GM18873 (cell line): Measurements from ENCODE around the gene METTL18.
"Not testable (repeated sequence)": the region's sequence is repeated elsewhere in the genome, so short reads cannot be mapped to it uniquely, and the experiment has no call there.

Experiments used
- ATAC-seq: cut with Tn5 transposase; IDR thresholded peaks from one replicate; pipeline ENCODE4 v1.9.1; 2021; ENCODE audit warnings: mild to moderate bottlenecking, moderate library complexity, moderate number of reproducible peaks; ENCODE audit not compliant: unreplicated experiment, low FRiP score

Gene METTL18

DNA sequence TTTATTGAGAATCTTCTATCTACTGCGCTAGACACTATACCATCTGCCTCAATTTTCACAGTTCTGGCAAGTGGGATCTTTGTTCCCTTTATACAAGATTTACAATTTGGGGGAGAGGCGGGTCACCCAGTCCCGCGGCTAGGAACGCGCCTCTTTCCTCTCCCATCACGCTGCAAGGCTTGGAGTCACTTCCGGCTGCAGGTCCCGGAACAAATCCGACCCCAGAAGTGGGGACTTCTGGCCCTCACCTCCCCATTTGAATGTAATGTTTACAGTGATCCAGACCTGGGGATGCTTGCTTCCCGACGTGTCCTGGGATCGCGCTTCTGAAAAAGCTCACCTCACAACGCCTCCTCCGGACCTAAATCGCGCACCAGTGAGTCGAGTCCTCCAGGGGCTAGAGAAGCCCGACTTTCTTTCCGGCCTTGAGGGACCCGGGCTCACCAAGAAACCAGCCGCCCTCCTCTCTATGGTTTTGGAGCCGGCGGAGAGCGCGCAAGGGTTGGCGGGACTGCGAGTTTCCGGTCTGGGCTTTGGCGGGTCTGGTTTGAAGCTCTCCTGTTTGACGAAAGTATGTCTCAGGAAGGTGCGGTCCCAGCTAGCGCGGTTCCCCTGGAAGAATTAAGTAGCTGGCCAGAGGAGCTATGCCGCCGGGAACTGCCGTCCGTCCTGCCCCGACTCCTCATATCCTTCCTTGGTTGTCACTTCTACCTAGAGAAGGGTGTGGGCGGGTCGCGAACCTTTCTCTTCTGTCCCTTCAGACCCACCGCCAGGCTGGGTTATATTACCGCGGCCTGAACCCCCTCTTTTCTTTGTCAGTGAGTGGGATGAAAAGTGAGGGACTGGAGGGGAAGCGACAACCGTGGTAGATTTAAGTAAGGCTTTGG lies at the start of gene METTL18:
TSS of gene METTL18 (minus strand) at position 378 of the 887 bp plus-strand sequence. CDS start 1,212 bp downstream, outside the sequence.
- peak; percentile 84 for ATAC-seq

DNA sequence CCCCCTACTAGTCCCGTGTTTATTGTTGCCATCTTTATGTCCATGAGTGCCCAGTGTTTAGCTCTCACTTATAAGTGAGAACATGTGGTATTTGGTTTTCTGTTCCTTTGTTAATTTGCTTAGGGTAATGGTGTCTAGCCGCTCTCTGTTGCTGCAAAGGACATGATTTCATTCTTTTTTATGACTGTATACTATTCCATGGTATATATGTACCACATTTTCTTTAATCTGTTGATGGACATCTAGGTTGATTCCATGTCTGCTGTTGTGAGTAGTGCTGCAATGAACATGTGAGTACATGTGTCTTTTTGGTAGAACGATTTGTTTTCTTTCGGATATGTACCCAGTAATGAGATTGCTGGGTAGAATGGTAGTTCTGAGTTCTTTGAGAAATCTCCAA lies 44.2 kb upstream of the METTL18 start:
- ATAC-seq = no peak

DNA sequence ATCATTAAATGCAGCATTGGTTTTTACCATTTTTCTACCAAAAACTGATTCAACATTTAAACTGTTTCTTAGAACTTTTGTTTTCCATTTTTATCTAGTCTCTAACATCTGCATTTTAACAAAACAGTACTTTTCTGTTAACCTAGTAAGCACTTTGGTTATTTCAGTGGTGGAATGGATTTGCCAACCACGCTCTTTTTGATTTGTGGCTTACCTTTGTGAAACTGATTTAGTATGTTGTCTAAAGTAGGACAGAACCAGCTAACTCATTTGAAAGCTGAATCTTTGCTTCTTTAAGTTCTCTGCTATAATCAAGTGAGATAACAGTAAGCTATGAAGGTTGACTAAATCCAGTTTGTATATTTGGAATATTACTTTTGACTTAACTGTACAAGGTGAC lies 41.5 kb upstream of the METTL18 start:
- ATAC-seq = no peak

DNA sequence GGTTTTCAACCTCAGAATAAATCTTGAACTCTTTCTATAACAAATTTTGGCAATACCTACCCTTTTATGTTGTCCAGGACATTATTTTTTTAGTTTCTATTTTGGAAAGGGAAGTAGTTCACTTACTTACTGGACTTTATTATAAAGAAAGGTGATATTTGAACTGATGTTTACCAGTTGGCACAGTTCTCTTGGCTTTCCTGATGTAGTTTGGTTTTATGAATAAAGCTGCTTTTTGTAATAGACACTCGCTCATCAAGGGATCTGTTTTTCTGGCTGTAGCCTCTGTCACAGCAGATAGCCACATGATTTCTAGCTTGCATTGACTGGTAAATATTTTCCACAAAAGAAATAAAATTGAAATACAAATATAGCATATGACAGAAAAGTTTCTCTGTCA lies 40.9 kb upstream of the METTL18 start:
- no peak for ATAC-seq

DNA sequence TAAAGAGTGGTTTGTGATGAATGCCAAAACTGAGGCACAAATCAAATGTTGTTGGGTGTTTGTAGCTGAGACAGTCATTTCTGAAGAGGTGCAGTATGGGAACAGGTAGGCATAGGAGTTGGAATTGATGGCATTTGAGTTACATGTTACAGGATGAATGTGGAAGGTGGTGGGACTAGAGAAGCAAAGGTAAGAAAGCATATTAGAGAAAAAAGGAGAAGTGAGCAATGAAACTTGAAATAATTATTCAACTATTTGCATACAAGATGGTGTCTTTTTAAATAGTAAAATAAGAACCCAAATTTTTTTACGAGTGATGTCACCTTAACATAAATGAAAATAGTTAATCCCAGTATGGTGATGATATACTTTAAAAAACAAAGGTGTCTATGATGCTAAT lies 40.2 kb upstream of the METTL18 start:
- no peak for ATAC-seq

DNA sequence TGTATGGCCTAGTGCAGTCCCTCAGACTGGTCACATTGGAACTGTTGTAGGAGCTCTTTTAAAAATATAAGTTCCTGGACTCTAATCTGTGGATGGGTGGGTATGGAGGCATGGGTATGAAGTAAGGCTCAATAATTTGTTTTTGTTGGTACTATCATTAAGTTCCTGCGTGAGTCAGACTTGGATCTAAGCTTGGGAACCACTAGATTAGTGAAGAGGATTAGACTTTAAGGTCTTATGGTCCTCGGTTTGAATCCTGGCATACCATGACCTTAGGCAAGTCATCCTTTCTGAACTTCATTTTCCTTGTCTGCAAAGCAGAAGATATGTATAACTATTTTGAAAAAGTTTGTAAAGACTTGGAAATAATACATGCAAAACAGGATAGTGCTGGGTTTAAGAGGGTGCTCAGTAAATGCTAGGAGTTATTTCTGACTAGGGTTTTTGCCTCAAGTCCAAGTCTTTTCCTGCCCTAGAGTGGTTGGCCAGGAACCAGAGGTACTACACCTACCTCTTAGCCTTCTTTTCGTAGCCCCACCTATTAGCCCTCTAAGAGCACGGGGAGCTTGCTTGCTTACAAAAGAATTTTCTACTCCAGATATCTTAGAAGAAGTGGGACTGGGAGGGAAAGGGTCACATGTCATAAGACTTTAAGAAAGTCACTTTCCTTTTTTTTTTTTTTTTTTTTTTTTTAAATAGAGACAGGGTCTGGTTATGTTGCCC lies 38.6 kb upstream of the METTL18 start:
- ATAC-seq = no peak

DNA sequence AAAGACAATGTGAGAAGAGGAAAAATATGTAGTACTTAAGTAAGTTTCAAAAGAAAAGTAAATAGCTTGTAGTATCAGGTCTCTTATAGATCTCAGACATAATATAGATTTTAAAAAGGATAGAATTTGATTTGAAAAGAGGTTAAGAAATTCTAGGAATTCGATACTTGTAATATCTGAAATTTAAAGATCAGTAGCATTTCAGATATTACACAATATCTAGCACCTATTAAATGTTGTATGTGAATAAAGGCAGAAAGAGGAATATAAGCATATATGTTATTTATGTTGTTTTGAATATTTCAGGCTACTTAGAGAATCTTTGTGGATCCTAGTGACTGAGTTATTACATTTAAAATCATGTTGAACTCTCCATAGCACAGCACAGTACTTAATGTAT lies 35.0 kb upstream of the METTL18 start:
- ATAC-seq = no peak

DNA sequence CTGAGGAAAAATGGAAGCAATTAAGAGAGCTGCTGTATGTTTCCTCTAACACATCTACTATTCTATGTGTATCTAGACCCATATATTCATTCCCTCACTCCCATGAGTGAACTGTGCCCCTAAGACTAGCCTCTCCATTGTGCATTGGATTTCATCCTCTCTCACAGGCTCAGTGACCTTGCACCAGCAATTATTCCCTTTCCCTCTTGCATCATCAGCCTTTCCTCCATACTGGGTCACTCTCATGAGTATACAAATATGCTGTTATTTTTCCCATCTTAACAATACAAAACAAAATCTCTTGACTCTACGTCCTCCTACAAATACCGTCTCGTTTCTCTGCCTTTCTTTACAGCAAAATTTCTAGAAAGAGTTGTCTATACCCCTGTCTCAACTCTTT lies 29.4 kb upstream of the METTL18 start:
- ATAC-seq = no peak

DNA sequence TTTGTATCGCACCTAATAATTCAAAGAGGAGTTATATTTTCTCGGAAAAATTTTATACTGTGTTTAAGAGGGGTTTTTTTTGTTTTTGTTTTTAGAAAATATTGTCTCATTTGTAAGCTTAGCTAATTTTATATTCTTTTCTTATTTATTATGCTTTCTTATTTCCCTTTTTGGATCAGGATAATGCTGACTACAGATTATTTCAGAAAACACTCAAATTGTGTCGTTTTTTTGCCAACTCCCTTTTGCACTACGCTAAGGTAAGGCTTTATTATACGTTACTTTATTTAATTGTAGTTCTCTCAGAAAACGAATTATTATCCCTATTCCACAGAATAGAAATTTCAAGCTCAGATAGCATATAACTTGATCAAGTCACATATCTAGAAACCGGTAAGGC lies 26.8 kb upstream of the METTL18 start:
- ATAC-seq = no peak

DNA sequence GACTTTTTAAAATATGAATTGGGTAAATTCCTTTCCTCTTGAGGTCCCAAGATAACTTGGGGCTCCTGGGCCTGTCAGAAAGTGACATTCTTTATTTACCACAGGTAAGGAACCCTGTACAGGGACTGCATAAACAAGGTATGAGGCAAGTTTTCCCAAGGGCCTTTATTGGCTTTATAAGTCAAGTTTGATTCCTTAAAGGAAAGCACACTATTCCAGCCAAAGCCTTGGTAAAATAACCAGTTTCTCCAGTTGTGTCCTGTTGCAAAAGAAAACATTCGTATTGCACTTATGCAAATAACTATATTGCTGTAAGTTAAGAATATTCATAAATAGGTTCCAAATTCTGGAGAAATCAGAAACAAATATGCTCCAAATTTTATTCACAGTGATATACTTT lies 21.9 kb upstream of the METTL18 start:
- no peak for ATAC-seq

DNA sequence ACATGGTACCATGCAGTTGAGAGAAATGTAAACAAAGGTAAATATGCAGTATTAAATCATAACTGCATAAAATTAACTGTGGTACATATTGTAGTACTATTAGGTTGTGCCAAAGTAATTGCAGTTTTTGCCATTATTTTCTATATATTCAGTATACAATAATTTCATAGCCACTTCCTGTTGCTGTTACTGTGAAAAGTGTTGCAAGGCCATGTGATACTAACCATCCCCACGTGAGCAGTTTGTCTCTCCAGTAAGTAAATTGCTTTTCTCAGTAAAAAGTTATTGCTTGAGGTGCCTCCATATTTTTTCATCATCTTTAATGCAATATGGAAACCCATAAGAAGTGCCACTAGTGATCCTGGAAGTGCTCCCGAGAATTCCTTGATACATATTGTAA lies 19.6 kb upstream of the METTL18 start:
- ATAC-seq = no peak

DNA sequence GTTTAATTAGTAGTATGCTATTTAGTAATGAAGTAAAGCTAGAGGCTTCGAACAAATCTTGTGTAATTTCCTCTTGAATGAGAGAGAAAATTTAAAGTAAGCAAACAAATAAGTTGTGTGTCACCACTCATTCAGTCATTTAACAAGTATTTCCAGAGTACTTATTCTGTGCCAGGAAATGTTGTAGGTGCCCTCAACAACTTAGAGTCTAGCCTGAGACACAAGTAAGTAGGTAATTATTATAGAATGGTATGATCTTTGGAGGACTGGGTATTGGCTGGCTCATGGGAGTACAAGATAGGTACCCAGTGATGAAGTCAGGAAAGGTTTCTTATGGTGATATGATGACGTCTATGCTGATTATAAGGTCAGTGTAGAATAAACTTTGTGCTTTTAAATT lies 17.4 kb upstream of the METTL18 start:
- ATAC-seq = no peak

DNA sequence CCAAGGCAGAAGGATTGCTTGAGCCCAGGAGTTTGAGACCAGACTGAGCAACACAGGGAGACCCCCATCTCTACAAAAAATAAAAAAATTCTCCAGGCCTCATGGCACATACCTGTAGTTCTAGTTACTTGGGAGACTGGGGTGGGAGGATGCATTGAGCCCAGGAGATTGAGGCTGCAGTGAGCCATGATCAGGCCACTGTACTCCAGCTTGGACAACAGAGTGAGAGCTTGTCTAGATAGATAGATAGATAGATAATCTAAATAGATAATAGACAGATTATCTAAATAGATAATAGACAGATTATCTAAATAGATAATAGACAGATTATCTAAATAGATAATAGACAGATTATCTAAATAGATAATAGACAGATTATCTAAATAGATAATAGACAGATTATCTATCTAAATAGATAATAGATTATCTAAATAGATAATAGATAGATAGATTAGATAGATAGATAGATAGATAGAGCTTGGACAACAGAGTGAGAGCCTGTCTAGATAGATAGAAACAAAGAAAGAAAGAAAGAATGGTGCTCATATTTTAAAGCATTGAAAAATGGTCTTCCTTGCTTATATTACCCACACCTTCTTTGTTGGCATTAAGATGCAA lies 16.8 kb upstream of the METTL18 start:
- ATAC-seq = not testable (repeated sequence)

DNA sequence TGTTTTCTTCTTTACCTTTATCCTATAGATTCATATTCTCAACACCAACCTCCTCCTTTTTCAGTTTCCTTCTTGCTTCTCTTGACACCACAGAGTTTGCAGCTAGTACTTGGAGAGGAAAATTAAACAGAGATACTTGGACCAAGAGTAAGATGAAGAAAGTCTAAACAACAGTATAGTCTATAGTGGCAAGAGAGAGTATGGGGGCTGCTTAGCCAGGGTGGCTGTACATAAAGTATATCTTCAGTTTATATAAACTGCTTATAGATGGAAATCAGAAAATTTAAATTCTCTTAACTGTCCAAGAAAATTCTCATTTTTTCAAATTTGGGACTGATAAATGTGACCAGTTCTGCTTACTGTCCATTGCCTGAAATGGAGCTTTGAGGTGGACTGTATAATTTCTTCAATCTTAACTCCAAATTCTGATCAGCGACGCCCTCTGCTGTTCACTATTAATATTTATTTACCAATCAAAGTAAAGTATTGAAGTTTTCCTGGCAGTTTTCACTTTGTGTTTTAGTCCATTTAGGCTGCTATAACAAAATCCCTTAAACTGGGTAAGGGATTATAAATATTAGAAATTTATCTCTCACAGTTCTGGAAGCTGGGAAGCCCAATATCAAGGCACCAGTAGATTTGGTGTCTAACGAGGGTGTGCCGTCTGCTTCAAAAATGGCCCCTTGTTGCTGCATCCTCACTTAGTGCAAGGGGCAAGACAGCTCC lies 14.8 kb upstream of the METTL18 start:
- no peak for ATAC-seq

DNA sequence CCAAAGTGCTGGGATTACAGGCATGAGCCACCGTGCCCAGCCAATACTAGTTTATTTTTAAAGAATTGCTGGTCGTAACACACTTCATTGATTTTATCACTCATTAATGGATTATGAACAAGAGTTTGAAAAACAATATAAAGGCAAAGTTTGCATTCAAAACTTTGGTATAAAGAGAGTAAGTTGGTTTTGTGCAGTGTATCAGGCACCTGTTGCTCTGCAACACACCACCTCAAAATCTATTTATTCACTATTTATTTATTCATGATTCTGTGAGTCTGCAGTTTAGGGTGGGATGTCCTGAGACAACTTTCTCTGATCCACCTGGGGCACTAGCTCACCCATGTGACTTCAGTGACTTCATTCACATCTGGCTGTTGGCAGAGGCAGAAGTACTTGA lies 10.2 kb upstream of the METTL18 start:
- no peak for ATAC-seq

DNA sequence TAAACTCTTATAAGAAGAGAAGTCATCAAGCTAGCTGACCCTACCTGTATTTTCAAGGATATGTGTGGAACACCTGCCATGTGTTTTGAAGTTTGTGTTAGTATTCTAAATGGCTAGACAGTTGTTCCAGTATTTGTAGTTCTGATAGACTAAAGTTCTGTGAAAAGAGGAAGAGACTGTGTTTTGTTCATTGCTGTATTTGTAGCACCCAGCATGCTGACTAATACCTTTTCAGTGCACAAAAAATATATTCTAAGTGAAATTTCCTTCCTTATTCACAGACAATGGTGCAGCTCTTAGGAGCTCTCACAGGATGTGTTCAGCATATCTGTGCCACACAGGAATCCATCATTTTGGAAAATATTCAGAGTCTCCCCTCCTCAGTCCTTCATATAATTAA lies 8.2 kb upstream of the METTL18 start:
- no peak for ATAC-seq

DNA sequence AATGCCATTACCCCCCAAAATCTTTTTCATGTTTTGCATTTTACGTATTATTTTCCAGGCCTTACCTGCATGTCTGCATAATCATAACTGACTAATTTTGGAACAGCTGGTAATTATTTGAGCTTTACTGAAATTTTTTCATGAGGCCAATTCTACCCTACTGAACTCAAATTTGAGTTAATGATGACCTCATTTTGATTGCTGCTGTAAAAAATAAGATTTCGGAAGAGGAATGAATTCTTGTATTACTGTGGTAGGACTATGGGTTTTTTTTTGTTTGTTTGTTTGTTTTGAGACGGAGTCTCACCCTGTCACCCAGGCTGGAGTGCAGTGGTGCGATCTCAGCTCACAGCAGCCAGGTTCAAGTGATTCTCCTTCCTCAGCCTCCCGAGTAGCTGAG lies 2.6 kb upstream of the METTL18 start:
- ATAC-seq = no peak

DNA sequence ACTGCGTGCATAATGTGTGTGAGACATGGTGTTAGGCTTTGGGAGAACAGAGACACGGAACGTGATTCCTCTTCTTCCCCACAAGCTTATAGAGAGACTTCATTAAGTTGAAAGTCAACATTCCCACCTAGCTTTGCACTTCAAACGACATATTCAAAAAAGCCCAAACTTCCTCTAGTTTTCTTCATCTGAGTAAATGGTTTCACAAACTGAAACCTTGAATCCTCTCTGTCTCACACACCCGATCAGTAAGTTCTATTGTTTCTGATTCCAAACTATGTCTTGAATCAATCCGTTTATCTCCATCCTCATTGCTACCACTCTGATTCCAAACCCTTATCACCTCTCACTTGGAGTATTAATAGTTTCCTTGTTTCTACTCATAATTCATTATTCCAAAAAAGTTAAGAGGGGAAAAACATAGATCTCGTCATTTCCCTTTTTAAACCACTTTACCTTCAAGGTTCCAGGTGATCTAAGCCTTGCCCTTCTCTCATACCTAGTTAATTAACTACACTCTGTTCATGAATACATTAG lies 1.6 kb upstream of the METTL18 start:
- no peak for ATAC-seq

DNA sequence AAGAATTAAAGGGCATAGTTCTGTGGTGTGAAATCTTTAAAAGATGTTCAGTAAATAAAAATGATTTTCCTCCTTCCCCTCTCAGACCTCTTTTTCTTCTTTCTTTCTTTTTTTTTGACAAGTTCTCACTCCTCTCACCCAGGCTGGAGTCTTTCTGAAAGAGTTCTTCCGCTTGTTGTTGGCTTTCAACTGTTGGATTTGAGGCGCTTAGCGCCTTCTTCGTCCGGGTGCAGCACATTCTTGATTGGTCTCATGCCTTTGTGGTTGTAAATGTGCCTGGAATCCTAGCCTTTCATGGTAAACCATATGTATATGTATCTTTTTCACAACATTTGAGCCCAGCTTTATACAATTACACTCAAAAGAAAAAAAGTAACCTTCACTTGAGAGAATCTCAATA lies 980 bp upstream of the METTL18 start:
- ATAC-seq = no peak

DNA sequence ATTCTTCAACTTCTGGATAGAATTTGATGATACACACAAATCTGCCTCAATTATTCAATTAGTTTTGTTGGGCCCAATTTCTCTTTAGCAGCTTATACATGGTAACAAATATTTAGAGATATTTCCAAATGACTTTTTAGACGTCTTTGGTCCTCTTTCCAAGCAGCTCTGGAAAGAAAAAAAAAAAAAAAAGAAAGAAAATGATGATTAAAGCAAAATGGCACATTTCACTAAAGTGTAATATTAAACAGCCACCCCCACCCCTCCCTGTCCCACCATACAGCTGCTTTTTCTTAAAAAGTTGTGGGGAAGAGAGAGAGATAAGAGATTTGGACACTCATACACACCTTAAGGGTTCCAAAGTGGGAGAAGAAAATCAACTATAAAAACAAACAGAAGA lies 977 bp downstream of the METTL18 start:
- no peak for ATAC-seq

DNA sequence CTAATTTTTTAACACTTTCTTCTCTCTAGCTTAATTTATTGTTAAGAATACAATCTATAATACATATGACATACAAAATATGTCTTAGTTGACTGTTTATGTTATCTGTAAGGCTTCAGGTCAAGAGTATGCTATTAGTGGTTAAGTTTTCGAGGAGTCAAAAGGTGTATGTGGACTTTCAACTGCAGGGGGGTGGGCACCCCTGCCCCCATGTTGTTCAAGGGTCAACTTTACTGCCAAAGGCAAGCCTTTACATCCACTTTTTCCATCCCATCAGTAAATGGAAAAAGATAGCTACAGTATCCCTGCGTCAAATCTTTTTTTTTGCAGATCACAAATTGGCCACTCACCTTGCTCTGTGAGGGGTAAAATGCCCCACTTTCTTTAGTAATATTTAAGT lies 6.3 kb downstream of the METTL18 start:
- no peak for ATAC-seq
